ENCODE measurements around the gene C17orf107.

GRCh38 chr17:4920351-4921048 lies 21.2 kb downstream of the C17orf107 start:
- TF ChIP-seq GABPA (IDR thresholded peaks at IDR 0.05 in 1 of 2, conservative IDR thresholded peaks at IDR 0.05 in 1 of 2) (peak in 1 of 2 donors; percentile 47), FOXA1 (IDR thresholded peaks at IDR 0.05) (no peak), RXRA (IDR thresholded peaks at IDR 0.05) (peak in 1 of 2 donors; percentile 43), TAF1 (conservative IDR thresholded peaks at IDR 0.05) (peak; percentile 57), CTCF (IDR thresholded peaks at IDR 0.05; ENCODE audit: low read depth, low read length, missing input control) (no peak), JUND (IDR thresholded peaks at IDR 0.05) (peak; percentile 45 to 57), RAD21 (IDR thresholded peaks at IDR 0.05) (peak in 1 of 2 donors; percentile 16), FOXA2 (IDR thresholded peaks at IDR 0.05) (peak; percentile 31), YY1 (IDR thresholded peaks at IDR 0.05) (peak; percentile 86)
- TF ChIP-seq, protein P1, sequence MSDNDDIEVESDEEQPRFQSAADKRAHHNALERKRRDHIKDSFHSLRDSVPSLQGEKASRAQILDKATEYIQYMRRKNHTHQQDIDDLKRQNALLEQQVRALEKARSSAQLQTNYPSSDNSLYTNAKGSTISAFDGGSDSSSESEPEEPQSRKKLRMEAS (IDR thresholded peaks at IDR 0.05), result no peak
- TF ChIP-seq, protein P2, sequence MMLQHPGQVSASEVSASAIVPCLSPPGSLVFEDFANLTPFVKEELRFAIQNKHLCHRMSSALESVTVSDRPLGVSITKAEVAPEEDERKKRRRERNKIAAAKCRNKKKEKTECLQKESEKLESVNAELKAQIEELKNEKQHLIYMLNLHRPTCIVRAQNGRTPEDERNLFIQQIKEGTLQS (IDR thresholded peaks at IDR 0.05), result no peak
- TF ChIP-seq, protein P3, sequence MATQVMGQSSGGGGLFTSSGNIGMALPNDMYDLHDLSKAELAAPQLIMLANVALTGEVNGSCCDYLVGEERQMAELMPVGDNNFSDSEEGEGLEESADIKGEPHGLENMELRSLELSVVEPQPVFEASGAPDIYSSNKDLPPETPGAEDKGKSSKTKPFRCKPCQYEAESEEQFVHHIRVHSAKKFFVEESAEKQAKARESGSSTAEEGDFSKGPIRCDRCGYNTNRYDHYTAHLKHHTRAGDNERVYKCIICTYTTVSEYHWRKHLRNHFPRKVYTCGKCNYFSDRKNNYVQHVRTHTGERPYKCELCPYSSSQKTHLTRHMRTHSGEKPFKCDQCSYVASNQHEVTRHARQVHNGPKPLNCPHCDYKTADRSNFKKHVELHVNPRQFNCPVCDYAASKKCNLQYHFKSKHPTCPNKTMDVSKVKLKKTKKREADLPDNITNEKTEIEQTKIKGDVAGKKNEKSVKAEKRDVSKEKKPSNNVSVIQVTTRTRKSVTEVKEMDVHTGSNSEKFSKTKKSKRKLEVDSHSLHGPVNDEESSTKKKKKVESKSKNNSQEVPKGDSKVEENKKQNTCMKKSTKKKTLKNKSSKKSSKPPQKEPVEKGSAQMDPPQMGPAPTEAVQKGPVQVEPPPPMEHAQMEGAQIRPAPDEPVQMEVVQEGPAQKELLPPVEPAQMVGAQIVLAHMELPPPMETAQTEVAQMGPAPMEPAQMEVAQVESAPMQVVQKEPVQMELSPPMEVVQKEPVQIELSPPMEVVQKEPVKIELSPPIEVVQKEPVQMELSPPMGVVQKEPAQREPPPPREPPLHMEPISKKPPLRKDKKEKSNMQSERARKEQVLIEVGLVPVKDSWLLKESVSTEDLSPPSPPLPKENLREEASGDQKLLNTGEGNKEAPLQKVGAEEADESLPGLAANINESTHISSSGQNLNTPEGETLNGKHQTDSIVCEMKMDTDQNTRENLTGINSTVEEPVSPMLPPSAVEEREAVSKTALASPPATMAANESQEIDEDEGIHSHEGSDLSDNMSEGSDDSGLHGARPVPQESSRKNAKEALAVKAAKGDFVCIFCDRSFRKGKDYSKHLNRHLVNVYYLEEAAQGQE (IDR thresholded peaks at IDR 0.05), result peak; percentile 29
- TF ChIP-seq, protein P4, sequence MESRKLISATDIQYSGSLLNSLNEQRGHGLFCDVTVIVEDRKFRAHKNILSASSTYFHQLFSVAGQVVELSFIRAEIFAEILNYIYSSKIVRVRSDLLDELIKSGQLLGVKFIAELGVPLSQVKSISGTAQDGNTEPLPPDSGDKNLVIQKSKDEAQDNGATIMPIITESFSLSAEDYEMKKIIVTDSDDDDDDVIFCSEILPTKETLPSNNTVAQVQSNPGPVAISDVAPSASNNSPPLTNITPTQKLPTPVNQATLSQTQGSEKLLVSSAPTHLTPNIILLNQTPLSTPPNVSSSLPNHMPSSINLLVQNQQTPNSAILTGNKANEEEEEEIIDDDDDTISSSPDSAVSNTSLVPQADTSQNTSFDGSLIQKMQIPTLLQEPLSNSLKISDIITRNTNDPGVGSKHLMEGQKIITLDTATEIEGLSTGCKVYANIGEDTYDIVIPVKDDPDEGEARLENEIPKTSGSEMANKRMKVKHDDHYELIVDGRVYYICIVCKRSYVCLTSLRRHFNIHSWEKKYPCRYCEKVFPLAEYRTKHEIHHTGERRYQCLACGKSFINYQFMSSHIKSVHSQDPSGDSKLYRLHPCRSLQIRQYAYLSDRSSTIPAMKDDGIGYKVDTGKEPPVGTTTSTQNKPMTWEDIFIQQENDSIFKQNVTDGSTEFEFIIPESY (IDR thresholded peaks at IDR 0.05), result peak; percentile 74
